NCI-H1930 (cell line): ENCODE measurements around the gene DBR1.

Source experiments
- DNase-seq, 2 experiments: peaks; one replicate each; lab custom pipeline; 2025; lab: John Stamatoyannopoulos, UW

Gene DBR1

DNA sequence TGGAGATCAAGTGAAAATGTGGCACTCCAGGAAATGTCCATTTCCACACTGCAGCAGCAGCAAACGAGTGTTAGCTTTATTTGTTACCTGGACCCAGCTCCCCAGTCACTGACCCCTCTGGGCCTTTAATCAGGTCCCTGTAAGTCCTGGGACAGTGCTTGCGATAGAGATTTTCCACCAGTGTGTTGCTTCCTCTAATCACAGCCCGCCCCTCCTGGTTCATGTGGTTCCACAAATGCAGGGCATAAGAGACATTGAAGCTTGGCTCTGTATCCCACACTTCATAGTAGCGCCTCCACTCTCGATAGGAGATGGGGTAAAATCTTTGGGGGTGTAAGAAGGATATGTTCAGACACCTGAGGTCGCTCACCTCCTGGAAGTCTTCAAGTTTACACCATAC is 50.5 kb downstream of the DBR1 start:
- DNase-seq, result no peak

DNA sequence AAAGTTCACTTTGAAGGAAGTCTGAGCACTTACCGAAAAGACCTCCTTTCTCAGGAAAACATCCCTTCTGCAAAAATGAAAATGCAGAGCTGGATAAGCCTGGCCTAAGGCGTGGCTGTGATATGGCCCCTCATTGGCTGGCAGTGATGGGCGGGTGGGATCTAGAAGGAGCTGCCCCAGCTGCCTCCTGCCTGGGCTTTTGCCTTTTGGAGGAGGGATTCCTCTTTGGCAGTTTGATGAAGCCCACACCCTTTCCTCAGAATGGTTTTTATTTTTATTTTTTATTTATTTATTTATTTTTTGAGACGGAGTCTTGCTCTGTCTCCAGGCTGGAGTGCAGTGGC is 55.3 kb downstream of the DBR1 start:
- DNase-seq, result no peak

DNA sequence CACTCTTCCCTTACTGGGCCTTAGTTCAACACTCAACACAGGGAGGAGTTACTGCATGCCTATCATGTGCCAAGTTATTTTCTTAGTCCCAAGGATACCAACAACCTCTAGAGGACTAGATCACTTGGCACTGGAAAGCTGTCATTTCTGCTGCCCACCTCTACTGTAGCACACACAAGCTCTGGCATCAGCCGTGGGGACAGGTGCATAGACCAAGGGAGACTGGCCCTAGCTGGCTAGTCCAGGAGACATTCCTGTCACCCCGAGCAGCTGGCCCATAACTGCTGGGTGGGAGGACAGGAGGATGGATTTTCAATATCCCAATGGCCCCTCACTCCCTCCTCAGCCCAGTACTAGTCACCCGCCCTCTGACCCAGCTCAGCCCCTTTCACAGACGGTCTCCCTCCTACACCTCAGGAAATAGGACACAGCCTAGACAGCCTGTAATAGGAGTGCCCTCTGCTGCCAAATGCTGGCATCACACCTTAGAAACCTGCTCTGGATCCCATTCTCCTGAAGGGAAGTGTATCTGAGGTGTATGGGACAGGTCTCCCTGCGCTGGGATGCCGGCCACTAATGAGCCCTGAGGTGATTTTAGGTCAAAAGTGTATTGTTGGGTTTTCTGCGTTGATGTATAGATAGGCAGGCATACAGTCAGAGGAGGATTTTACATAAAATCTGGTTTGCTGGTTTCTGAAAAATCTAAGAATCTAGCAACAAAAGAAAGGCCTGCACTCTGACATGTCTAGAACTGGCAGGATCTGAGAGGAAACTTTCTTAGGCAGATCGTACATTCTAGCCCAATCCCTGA is 55.9 kb downstream of the DBR1 start:
- DNase-seq, result peak; percentile 39 to 51

GRCh38 chr3:138114988-138115971 is 59.4 kb downstream of the DBR1 start, which contains the start of gene DZIP1L:
Gene DZIP1L, minus strand, starts transcription at chr3:138115608. Its CDS starts 11,637 bp downstream, at chr3:138103971.
- DNase-seq, result peak in 1 of 2 experiments; percentile 26

- DNase-seq, result no peak
Measured at GRCh38 chr3:138114431-138114918, 60.2 kb downstream of the DBR1 start.

DNA sequence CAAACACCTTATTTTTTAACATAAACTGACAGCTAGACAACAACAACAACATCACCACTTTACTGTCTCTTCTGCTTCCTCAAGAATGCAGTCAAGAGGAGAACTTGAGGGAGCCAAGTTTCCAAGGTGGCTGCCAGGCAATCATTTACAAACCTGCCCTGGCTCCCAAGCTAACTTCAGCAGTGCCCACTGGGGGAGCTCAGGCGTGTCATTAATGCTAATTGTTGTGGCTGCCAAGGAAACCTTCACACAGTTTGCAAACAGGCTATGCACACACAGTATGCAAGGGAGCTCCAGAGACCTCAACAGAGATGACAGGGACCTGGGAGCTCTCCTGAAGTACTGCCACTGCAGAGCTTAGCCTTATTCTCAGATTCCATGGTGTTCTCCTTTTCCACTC is 61.4 kb downstream of the DBR1 start:
- no peak for DNase-seq

GRCh38 chr3:138112362-138112761 is 62.4 kb downstream of the DBR1 start:
- no peak for DNase-seq
